Neural progenitor cell (in vitro differentiated cells): Measurements from ENCODE around the gene ATP6V0E1. TPM values are rescaled to one million over a fixed set of nuclear protein-coding genes. Genes with fewer than 3 reads are reported as not detected.
"Not testable (repeated sequence)": the region's sequence is repeated elsewhere in the genome, so short reads cannot be mapped to it uniquely, and the experiment has no call there.

Source experiments
- DNase-seq: peaks from one replicate; pipeline ENCODE4 v3.0.0-alpha.2; 2016; ENCODE audit warnings: low spot score
- H2AFZ ChIP-seq: fragments of 200-600 bp; sonication (generic); replicated peaks from 2 replicates; pipeline ENCODE4 v1.6.1; 2016; ENCODE audit warnings: antibody characterized with exemption
- H3F3A ChIP-seq: fragments of 200-600 bp; sonication (generic); 2 replicates; pipeline ENCODE4 v1.6.1; 2016; ENCODE audit warnings: antibody characterized with exemption, low read depth
- H3K27ac ChIP-seq: fragments of 200-600 bp; sonication (generic); 2 replicates; pipeline ENCODE4 v1.5.1; 2016; ENCODE audit warnings: mild to moderate bottlenecking
- H3K27me3 ChIP-seq: fragments of 200-600 bp; sonication (generic); 2 replicates; pipeline ENCODE4 v1.6.1; 2016; ENCODE audit warnings: mild to moderate bottlenecking, moderate library complexity
- H3K36me3 ChIP-seq: fragments of 200-600 bp; sonication (generic); 2 replicates; pipeline ENCODE4 v1.5.1; 2016
- H3K4me1 ChIP-seq: fragments of 200-600 bp; sonication (generic); 2 replicates; pipeline ENCODE4 v1.6.1; 2016; ENCODE audit warnings: mixed run types
- H3K4me2 ChIP-seq: fragments of 200-600 bp; sonication (generic); 2 replicates; pipeline ENCODE4 v1.6.1; 2016
- H3K4me3 ChIP-seq: fragments of 200-600 bp; sonication (generic); 2 replicates; pipeline ENCODE4 v1.5.1; 2016
- H3K79me2 ChIP-seq: fragments of 200-600 bp; sonication (generic); 2 replicates; pipeline ENCODE4 v1.6.1; 2016; ENCODE audit warnings: low read depth
- H3K9ac ChIP-seq: fragments of 200-600 bp; sonication (generic); 2 replicates; pipeline ENCODE4 v1.6.1; 2016
- H3K9me3 ChIP-seq: fragments of 200-600 bp; sonication (generic); 2 replicates; pipeline ENCODE4 v1.5.1; 2016; ENCODE audit warnings: low read depth
- H4K20me1 ChIP-seq: fragments of 200-600 bp; sonication (generic); 2 replicates; pipeline ENCODE4 v1.6.1; 2016; ENCODE audit warnings: low read depth
- H3K27ac Mint-ChIP-seq: 3 replicates; pipeline ENCODE4 v1.8.0; 2021; ENCODE audit warnings: mixed read lengths
- H3K27me3 Mint-ChIP-seq: 2 replicates; pipeline ENCODE4 v1.8.0; 2022; ENCODE audit warnings: low read depth, mild to moderate bottlenecking, inconsistent platforms, moderate library complexity, mixed read lengths; ENCODE audit not compliant: insufficient read depth
- H3K36me3 Mint-ChIP-seq: 3 replicates; pipeline ENCODE4 v1.8.0; 2021; ENCODE audit warnings: mixed read lengths
- H3K4me1 Mint-ChIP-seq: 3 replicates; pipeline ENCODE4 v1.8.0; 2021; ENCODE audit warnings: mixed read lengths
- H3K4me3 Mint-ChIP-seq: 3 replicates; pipeline ENCODE4 v1.8.0; 2021; ENCODE audit warnings: mild to moderate bottlenecking, moderate library complexity, mixed read lengths
- H3K9me3 Mint-ChIP-seq: 3 replicates; pipeline ENCODE4 v1.8.0; 2020; ENCODE audit warnings: mixed read lengths
- EZH2 ChIP-seq: fragments of 200-600 bp; sonication (generic); IDR thresholded peaks from 2 replicates; pipeline ENCODE4 v1.6.1; 2017; ENCODE audit warnings: antibody characterized with exemption, mild to moderate bottlenecking, moderate library complexity
- EZH2phosphoT487 ChIP-seq: fragments of 200-600 bp; sonication (generic); IDR thresholded peaks from 2 replicates; pipeline ENCODE4 v1.6.1; 2017; ENCODE audit warnings: antibody characterized with exemption
- small RNA-seq: library from RNA; depleted of rRNA; stranded (forward); fragments of <200 nt; gene quantifications from one replicate; pipeline ENCODE3, GENCODE V24; 2015
- total RNA-seq: library from RNA; depleted of rRNA; stranded (reverse); fragments of >200 nt; gene quantifications from 2 replicates; pipeline ENCODE4 v1.2.3, GENCODE V29; 2015; ENCODE audit warnings: low replicate concordance
- TF ChIP-seq, protein P1 (sequence below): fragments of 200-600 bp; sonication (generic); IDR thresholded peaks from 2 replicates; pipeline ENCODE4 v1.5.1; 2017; ENCODE audit warnings: antibody characterized with exemption, mild to moderate bottlenecking

Gene ATP6V0E1
- total RNA-seq, 1 donor from 2014 or later, result 72.4 TPM

DNA sequence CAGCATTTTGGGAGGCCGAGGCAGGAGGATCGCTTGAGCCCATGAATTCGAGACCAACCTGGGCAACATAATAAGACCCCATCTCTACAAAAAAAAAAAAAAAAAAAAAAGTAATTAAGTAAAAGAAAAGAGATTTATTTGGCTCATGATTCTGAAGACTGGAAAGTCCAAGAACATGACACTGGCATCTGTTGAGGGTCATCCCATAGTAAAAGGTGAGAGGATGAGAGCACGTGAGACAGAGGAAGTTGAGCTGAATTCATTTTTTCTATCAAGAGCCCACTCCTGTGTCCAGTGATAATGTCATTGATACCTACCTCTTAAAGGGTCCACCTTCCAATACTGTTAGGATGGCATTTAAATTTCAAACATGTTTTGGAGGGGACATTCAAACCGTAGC is 92.4 kb downstream of the ATP6V0E1 start:
- Histone ChIP-seq H3K4me1 (no peaks in the 10 kb centered on the region), H3K27me3 (no peaks in the 10 kb centered on the region), H3K79me2 (no peaks in the 10 kb centered on the region), H3K27ac (no peak overlapping the region), H3K4me2 (no peak overlapping the region), H4K20me1 (peaks cover 6% of the 10 kb centered on the region), H3K9ac (no peak overlapping the region), H3F3A (no peaks in the 10 kb centered on the region), H3K4me3 (no peak overlapping the region), H3K36me3 (no peaks in the 10 kb centered on the region), H2AFZ (no peak overlapping the region), H3K9me3 (no peaks in the 10 kb centered on the region)
- Mint-ChIP-seq H3K27ac (no peak overlapping the region), H3K9me3 (no peaks in the 10 kb centered on the region), H3K27me3 (no peaks in the 10 kb centered on the region), H3K4me3 (no peak overlapping the region), H3K36me3 (no peaks in the 10 kb centered on the region), H3K4me1 (no peaks in the 10 kb centered on the region)
- no peak for TF ChIP-seq EZH2
- TF ChIP-seq EZH2phosphoT487, result no peak
- TF ChIP-seq, protein P1, sequence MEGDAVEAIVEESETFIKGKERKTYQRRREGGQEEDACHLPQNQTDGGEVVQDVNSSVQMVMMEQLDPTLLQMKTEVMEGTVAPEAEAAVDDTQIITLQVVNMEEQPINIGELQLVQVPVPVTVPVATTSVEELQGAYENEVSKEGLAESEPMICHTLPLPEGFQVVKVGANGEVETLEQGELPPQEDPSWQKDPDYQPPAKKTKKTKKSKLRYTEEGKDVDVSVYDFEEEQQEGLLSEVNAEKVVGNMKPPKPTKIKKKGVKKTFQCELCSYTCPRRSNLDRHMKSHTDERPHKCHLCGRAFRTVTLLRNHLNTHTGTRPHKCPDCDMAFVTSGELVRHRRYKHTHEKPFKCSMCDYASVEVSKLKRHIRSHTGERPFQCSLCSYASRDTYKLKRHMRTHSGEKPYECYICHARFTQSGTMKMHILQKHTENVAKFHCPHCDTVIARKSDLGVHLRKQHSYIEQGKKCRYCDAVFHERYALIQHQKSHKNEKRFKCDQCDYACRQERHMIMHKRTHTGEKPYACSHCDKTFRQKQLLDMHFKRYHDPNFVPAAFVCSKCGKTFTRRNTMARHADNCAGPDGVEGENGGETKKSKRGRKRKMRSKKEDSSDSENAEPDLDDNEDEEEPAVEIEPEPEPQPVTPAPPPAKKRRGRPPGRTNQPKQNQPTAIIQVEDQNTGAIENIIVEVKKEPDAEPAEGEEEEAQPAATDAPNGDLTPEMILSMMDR, result no peak
- DNase-seq, result no peak

GRCh38 chr5:173076471-173076870 is 92.9 kb downstream of the ATP6V0E1 start:
- H3K36me3 ChIP-seq, H3K9me3 Mint-ChIP-seq, H3K9me3 ChIP-seq, DNase-seq, H3K4me3 Mint-ChIP-seq, H2AFZ ChIP-seq, H3F3A ChIP-seq, H3K27me3 Mint-ChIP-seq, H3K4me2 ChIP-seq, H4K20me1 ChIP-seq, H3K27ac Mint-ChIP-seq, H3K4me1 Mint-ChIP-seq, H3K27ac ChIP-seq, H3K4me1 ChIP-seq, H3K27me3 ChIP-seq, H3K36me3 Mint-ChIP-seq, H3K79me2 ChIP-seq, H3K9ac ChIP-seq, H3K4me3 ChIP-seq: not testable (repeated sequence)

- Histone ChIP-seq H3K9ac (no peak overlapping the region), H3K4me3 (no peak overlapping the region), H3K27ac (no peak overlapping the region), H3K27me3 (no peaks in the 10 kb centered on the region), H3K4me2 (no peak overlapping the region), H3K36me3 (no peaks in the 10 kb centered on the region), H3K79me2 (no peaks in the 10 kb centered on the region), H3K4me1 (no peaks in the 10 kb centered on the region), H4K20me1 (peaks cover 6% of the 10 kb centered on the region), H3K9me3 (no peaks in the 10 kb centered on the region), H3F3A (no peaks in the 10 kb centered on the region), H2AFZ (no peak overlapping the region)
- Mint-ChIP-seq H3K36me3 (no peaks in the 10 kb centered on the region), H3K27me3 (no peaks in the 10 kb centered on the region), H3K9me3 (no peaks in the 10 kb centered on the region), H3K27ac (no peak overlapping the region), H3K4me3 (no peak overlapping the region), H3K4me1 (no peaks in the 10 kb centered on the region)
- no peak for DNase-seq
- TF ChIP-seq, protein P1, result no peak
- TF ChIP-seq EZH2phosphoT487 (no peak), EZH2 (no peak)
Observed at GRCh38 chr5:173078878-173079277, 95.3 kb downstream of the ATP6V0E1 start.

Small RNA genes lying within 50 kb of the gene (small RNA-seq; reads per million reads assigned to genes)
- gene RF00019, result not detected
- 12.9 reads per million, percentile 96 among the genes with 10 or more reads in this experiment for gene SNORA74B

Other genes starting within 250 kb of the ATP6V0E1 start
- gene DUSP1, start 212.6 kb upstream of the ATP6V0E1 start, total RNA-seq, result 4.2 and 12.8 TPM in 2 replicates
- 28.7 and 50.8 TPM in 2 replicates for gene ERGIC1, start 149.5 kb upstream of the ATP6V0E1 start, total RNA-seq
- 55.7 and 99.3 TPM in 2 replicates for gene RPL26L1, start 24.3 kb upstream of the ATP6V0E1 start, total RNA-seq
- 13.0 and 14.3 TPM in 2 replicates for gene CREBRF, start 72.6 kb downstream of the ATP6V0E1 start, total RNA-seq
- gene BNIP1, start 160.8 kb downstream of the ATP6V0E1 start, total RNA-seq, result 10.6 and 15.0 TPM in 2 replicates